GM12891 (cell line): ENCODE results near the gene SNRPB.

Experiments
- POLR2A ChIP-seq: IDR thresholded peaks from 2 replicates; pipeline ENCODE4 v1.6.1; 2011; ENCODE audit warnings: low read depth, low read length, control low read depth
- POLR2AphosphoS5 ChIP-seq: IDR thresholded peaks from 2 replicates; pipeline ENCODE4 v1.6.1; 2011; ENCODE audit warnings: low read depth, low read length, control low read depth
- POU2F2 ChIP-seq: IDR thresholded peaks from 2 replicates; pipeline ENCODE4 v1.6.1; 2011; ENCODE audit warnings: low read depth, mild to moderate bottlenecking, control low read depth, low read length, moderate library complexity
- TAF1 ChIP-seq: IDR thresholded peaks from 2 replicates; pipeline ENCODE4 v1.6.1; 2011; ENCODE audit warnings: low read depth, low read length, control low read depth

DNA sequence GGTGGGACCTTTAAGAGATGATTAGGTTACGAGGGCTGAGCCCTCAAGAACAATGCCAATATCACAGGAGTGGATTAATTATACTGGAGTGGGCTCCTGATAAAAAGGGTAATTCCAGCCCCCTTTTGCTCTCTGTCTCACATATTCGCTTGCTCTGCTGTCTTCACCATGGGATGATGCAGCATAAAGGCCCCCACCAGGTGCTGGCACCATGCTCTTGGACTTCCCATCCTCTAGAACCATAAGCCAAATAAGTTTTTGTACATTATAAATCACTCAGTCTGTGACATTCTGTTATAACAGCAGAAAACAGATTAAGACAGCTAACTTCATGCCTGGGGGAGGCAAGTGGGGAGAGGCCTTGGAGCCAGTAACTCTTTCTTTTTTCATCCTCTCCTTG lies 9.8 kb upstream of the SNRPB start:
- TF ChIP-seq POLR2A (no peak), TAF1 (no peak), POLR2AphosphoS5 (no peak), POU2F2 (no peak)
